B cell (primary cell): ENCODE results near the gene RS1. TPM values are rescaled to one million over a fixed set of nuclear protein-coding genes. Genes with fewer than 3 reads are reported as not detected.

ENCODE experiments used
- ATAC-seq: fragments of 200-7000 bp; cut with Tn5 transposase; one replicate; pipeline ENCODE4 v1.10.0; 2021; ENCODE audit warnings: low read depth, mild to moderate bottlenecking, moderate number of reproducible peaks, moderate library complexity
- CTCF ChIA-PET: fragments of 350-600 bp; sonication (Branson Sonifier 250); formaldehyde crosslinking; loops from one replicate; lab custom pipeline; 2021; ENCODE audit warnings: antibody characterized with exemption, inconsistent platforms; lab: Charles Lee
- POLR2A ChIA-PET: fragments of 350-600 bp; sonication (Branson Sonifier 250); formaldehyde crosslinking; loops from one replicate; lab custom pipeline; 2021; ENCODE audit warnings: antibody characterized with exemption; lab: Charles Lee
- DNase-seq: peaks from one replicate; pipeline ENCODE4 v3.0.0; 2013
- H2AFZ ChIP-seq: 2 replicates; pipeline ENCODE4 v1.6.1; 2012; ENCODE audit warnings: mild to moderate bottlenecking, low read depth, low read length; ENCODE audit not compliant: insufficient read depth, poor library complexity, severe bottlenecking
- H3K27ac ChIP-seq, 2 donors: 1 replicate in 1 of 2; 2 replicates in 1 of 2; pipeline ENCODE4 v1.5.1; 2012 to 2013; ENCODE audit warnings: low read length in 2 of 2, mild to moderate bottlenecking in 2 of 2, moderate library complexity in 1 of 2
- H3K27me3 ChIP-seq, 4 experiments: fragments of 200-600 bp in 1 of 4; sonication (generic) in 1 of 4; replicated peaks in 1 of 4; 1 replicate in 2 of 4; 2 replicates in 2 of 4; pipeline versions ENCODE4 v1.6.1 to v1.7.0; 2013 to 2016; ENCODE audit warnings: low read length in 3 of 4, mild to moderate bottlenecking in 2 of 4, mixed read lengths in 1 of 4, moderate library complexity in 1 of 4; ENCODE audit not compliant: insufficient read depth in 4 of 4, control insufficient read depth in 3 of 4; ENCODE audit errors: control extremely low read depth in 1 of 4
- H3K36me3 ChIP-seq, 2 experiments: replicated peaks in 1 of 2; 1 replicate in 1 of 2; 2 replicates in 1 of 2; pipeline versions ENCODE4 v1.6.1 to v1.7.1; 2013; ENCODE audit warnings: low read length in 1 of 2; ENCODE audit not compliant: insufficient read depth in 2 of 2, control insufficient read depth in 1 of 2; ENCODE audit errors: control extremely low read depth in 1 of 2, extremely low read depth in 1 of 2
- H3K4me1 ChIP-seq, 2 donors: fragments of 200-600 bp in 1 of 2; sonication (generic) in 1 of 2; 1 replicate in 1 of 2; 2 replicates in 1 of 2; pipeline versions ENCODE4 v1.5.1 to v1.6.1; 2013 to 2017; ENCODE audit warnings: low read length in 2 of 2; ENCODE audit not compliant: control insufficient read depth in 2 of 2, insufficient read depth in 2 of 2
- H3K4me2 ChIP-seq: replicated peaks from 2 replicates; pipeline ENCODE3; 2012; ENCODE audit warnings: mild to moderate bottlenecking, low read depth, low read length; ENCODE audit not compliant: poor library complexity, severe bottlenecking
- H3K4me3 ChIP-seq, 5 experiments: fragments of 200-600 bp in 1 of 5; sonication (generic) in 1 of 5; 1 replicate in 3 of 5; 2 replicates in 2 of 5; pipeline versions ENCODE4 v1.5.1 to v1.7.0; 2011 to 2016; ENCODE audit warnings: low read length in 4 of 5, mild to moderate bottlenecking in 4 of 5, low read depth in 2 of 5, control low read depth in 1 of 5, moderate library complexity in 1 of 5; ENCODE audit not compliant: insufficient read depth in 1 of 5; ENCODE audit errors: control extremely low read depth in 1 of 5, extremely low read depth in 1 of 5
- H3K79me2 ChIP-seq: fragments of 200-600 bp; sonication (generic); one replicate; pipeline ENCODE4 v1.6.0; 2016; ENCODE audit warnings: low read length; ENCODE audit not compliant: control insufficient read depth, insufficient read depth
- H3K9ac ChIP-seq: fragments of 200-600 bp; sonication (generic); 2 replicates; pipeline ENCODE4 v1.6.1; 2017; ENCODE audit warnings: mild to moderate bottlenecking, low read length, moderate library complexity
- H3K9me3 ChIP-seq, 3 donors: one replicate each; pipeline versions ENCODE4 v1.6.1 to v1.7.1; 2013; ENCODE audit warnings: low read length in 2 of 3; ENCODE audit not compliant: control insufficient read depth in 2 of 3, insufficient read depth in 1 of 3; ENCODE audit errors: control extremely low read depth in 1 of 3
- H4K20me1 ChIP-seq: 2 replicates; pipeline ENCODE4 v1.6.0; 2012; ENCODE audit warnings: mild to moderate bottlenecking, low read length; ENCODE audit not compliant: insufficient read depth, control insufficient read depth, poor library complexity, severe bottlenecking
- H3K27ac Mint-ChIP-seq: one replicate; pipeline ENCODE4 v1.8.0; 2021; ENCODE audit warnings: mixed read lengths
- H3K27me3 Mint-ChIP-seq: one replicate; pipeline ENCODE4 v1.8.0; 2021; ENCODE audit warnings: mixed read lengths
- H3K4me1 Mint-ChIP-seq: one replicate; pipeline ENCODE4 v1.8.0; 2021; ENCODE audit warnings: mixed read lengths
- H3K4me3 Mint-ChIP-seq: one replicate; pipeline ENCODE4 v1.8.0; 2021; ENCODE audit warnings: mixed read lengths
- H3K9me3 Mint-ChIP-seq: one replicate; pipeline ENCODE4 v1.8.0; 2022; ENCODE audit warnings: mixed read lengths; ENCODE audit not compliant: insufficient read depth
- EZH2 ChIP-seq: IDR thresholded peaks from 2 replicates; pipeline ENCODE4 v1.6.1; 2012; ENCODE audit warnings: borderline replicate concordance, low read depth, mild to moderate bottlenecking, moderate library complexity, low read length; ENCODE audit not compliant: insufficient read depth, poor library complexity, severe bottlenecking
- WGBS: methylation state at CpG from one replicate; pipeline ENCODE4 v1.1.5; 2013; ENCODE audit warnings: missing lambda C conversion rate; ENCODE audit not compliant: insufficient coverage; 5-methylcytosine and 5-hydroxymethylcytosine counted together
- intact Hi-C: fragments of 100-400 bp; cut with micrococcal nuclease; formaldehyde crosslinking; loops from one replicate; pipeline ENCODE4 v1.10.0; 2022
- polyA plus RNA-seq: library from polyadenylated mRNA; depleted of rRNA; stranded (reverse); fragments of >200 nt; gene quantifications from 2 replicates; pipeline ENCODE4 v1.2.3, GENCODE V29; 2012
- total RNA-seq, 2 donors: library from RNA; stranded (reverse); fragments of 120-200 nt in 1 of 2; gene quantifications; 1 replicate in 1 of 2; 2 replicates in 1 of 2; pipeline versions ENCODE4 v1.2.3 to v1.2.4, GENCODE V29; 2013 to 2022
- TF ChIP-seq, protein P1 (sequence below): fragments of 200-600 bp; IDR thresholded peaks from one replicate; pipeline ENCODE4 v1.8.0; 2022; ENCODE audit warnings: antibody characterized with exemption, mild to moderate bottlenecking

The RS1 gene
- total and polyA plus RNA-seq, 2 donors (not counting 1 experiment from before 2014, with no cell fraction given): not detected

DNA sequence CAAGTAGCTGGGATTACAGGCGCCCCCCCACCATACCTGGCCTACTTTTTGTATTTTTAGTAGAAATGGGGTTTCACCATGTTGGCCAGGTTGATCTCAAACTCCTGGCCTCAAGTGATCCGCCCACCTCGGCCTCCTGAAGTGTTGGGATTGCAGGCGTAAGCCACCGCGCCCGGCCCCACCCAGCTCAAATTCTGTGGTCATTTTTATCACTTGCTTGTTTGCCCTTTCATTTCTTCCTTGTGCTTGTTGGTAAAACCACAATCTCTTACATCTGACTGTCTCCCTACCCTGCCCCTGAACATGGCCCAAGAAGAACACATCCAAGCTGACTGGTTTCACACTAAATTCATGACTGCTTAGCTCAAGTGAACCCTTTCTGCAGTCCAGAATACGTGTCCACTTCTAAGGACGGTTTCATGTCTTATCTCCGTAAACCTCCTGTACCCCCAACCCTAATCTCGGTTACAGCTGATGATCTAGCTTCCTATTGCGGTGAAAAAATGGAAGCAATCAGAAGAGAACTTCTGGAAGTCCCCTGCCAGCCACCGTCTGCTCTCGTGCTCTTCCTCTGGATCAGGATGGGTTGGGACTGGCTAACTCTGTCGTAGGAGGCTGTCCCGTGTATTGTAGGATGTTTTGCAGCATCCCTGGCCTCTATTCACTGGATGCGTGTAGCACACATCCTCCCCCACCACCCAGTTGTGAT lies 5.4 kb upstream of the RS1 start:
- Histone ChIP-seq H2AFZ (no peak overlapping the region), H3K4me2 (no peak overlapping the region), H3K27me3 (no peaks in the 10 kb centered on the region), H3K27ac (no peak overlapping the region), H3K9me3 (no peaks in the 10 kb centered on the region), H3K79me2 (no peaks in the 10 kb centered on the region), H3K9ac (no peak overlapping the region), H3K36me3 (no peaks in the 10 kb centered on the region), H3K4me1 (no peaks in the 10 kb centered on the region), H4K20me1 (no peaks in the 10 kb centered on the region), H3K4me3 (no peak overlapping the region)
- CTCF ChIA-PET: interaction anchor here (0.9 kb wide), 1 partner anchor 10 kb away, joined by 3 read pairs; no protein-coding TSS in a partner anchor
- H3K4me3 Mint-ChIP-seq: peak overlapping the region; percentile 33
- H3K27me3 Mint-ChIP-seq: no peaks in the 10 kb centered on the region
- H3K27ac Mint-ChIP-seq: peak overlapping the region; percentile 62
- WGBS: no CpG with 5 or more reads among the region's 17 CpGs
- TF ChIP-seq, protein P1, sequence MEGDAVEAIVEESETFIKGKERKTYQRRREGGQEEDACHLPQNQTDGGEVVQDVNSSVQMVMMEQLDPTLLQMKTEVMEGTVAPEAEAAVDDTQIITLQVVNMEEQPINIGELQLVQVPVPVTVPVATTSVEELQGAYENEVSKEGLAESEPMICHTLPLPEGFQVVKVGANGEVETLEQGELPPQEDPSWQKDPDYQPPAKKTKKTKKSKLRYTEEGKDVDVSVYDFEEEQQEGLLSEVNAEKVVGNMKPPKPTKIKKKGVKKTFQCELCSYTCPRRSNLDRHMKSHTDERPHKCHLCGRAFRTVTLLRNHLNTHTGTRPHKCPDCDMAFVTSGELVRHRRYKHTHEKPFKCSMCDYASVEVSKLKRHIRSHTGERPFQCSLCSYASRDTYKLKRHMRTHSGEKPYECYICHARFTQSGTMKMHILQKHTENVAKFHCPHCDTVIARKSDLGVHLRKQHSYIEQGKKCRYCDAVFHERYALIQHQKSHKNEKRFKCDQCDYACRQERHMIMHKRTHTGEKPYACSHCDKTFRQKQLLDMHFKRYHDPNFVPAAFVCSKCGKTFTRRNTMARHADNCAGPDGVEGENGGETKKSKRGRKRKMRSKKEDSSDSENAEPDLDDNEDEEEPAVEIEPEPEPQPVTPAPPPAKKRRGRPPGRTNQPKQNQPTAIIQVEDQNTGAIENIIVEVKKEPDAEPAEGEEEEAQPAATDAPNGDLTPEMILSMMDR: no peak
- TF ChIP-seq EZH2: no peak
- no peak for DNase-seq
- POLR2A ChIA-PET: no interaction called here
- H3K9me3 Mint-ChIP-seq: no peaks in the 10 kb centered on the region
- peaks cover 10% of the 10 kb centered on the region for H3K4me1 Mint-ChIP-seq
- intact Hi-C loops: loop anchor here (5.0 to 10.0 kb wide), 4 partner anchors 667 to 1587 kb away; partner anchors contain the start of genes EIF1AX, PDHA1, RPS6KA3 and SCML1
- no peak for ATAC-seq

DNA sequence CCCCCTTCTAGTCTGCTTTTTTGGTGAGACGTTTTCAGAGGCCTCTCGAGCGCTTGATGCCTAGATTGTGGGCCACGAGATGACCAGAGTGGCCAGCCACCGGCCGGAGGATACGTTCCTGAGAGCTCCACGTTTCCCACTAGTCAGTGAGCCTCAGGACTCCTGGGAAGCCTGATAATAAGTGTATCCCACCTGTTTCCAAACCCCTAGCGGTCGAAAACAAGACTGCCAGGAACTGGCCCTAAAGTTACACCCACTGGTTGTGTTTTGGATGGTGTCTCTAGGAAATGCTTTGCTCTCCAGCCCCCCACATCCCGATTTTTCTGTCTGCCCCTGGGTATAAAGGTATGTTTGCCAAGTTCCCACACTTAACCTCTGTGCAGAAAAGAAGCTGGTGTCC lies 4.6 kb upstream of the RS1 start:
- POLR2A ChIA-PET: no interaction called here
- 94% methylated on average over 5 of the region's 11 CpGs for WGBS
- H4K20me1 ChIP-seq: no peaks in the 10 kb centered on the region
- H3K27me3 ChIP-seq: no peaks in the 10 kb centered on the region
- H3K79me2 ChIP-seq: no peaks in the 10 kb centered on the region
- Mint-ChIP-seq H3K4me3 (no peak overlapping the region), H3K27me3 (no peaks in the 10 kb centered on the region), H3K9me3 (no peaks in the 10 kb centered on the region), H3K27ac (no peak overlapping the region), H3K4me1 (peaks cover 10% of the 10 kb centered on the region)
- DNase-seq (no peak), ATAC-seq (no peak)
- no peak overlapping the region for H3K4me2 ChIP-seq
- no peak overlapping the region for H3K27ac ChIP-seq
- intact Hi-C loops: loop anchor here (5.0 to 10.0 kb wide), 4 partner anchors 668 to 1588 kb away; partner anchors contain the start of genes EIF1AX, PDHA1, RPS6KA3 and SCML1
- H3K4me3 ChIP-seq: no peak overlapping the region
- TF ChIP-seq, protein P1: no peak
- no peak for TF ChIP-seq EZH2
- CTCF ChIA-PET: no interaction called here
- no peaks in the 10 kb centered on the region for H3K9me3 ChIP-seq
- no peak overlapping the region for H3K9ac ChIP-seq
- no peak overlapping the region for H2AFZ ChIP-seq
- H3K4me1 ChIP-seq: no peaks in the 10 kb centered on the region
- H3K36me3 ChIP-seq: no peaks in the 10 kb centered on the region
